GM12873 (cell line): ENCODE data around the gene RNF130.

Source experiments
- TF ChIP-seq, protein P1 (sequence below): IDR thresholded peaks from 2 replicates; pipeline ENCODE4 v1.5.1; 2012; ENCODE audit warnings: low read depth, mild to moderate bottlenecking, moderate library complexity, low read length, control low read depth; ENCODE audit not compliant: insufficient read depth; ENCODE audit errors: missing control alignments

The RNF130 gene

DNA sequence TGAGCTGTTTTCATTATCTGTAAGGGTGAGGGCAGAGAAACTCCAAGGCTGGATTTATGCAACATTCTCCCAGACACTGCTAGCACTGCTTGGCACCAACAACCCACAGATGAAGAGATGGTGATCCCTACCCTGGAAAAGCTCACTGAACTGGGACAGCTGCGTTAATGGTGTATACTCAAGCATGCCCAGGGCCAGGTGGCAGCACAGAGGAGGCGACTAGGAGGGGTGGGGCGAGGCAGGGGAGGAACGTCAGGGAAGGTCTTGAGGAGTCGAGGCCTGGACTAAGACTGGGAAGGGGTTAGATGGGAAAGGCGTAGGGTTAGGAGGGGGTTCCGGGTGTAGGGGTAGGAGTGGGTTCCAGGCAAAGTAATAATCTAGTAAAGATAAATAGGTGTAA lies 90.8 kb downstream of the RNF130 start:
- TF ChIP-seq, protein P1, sequence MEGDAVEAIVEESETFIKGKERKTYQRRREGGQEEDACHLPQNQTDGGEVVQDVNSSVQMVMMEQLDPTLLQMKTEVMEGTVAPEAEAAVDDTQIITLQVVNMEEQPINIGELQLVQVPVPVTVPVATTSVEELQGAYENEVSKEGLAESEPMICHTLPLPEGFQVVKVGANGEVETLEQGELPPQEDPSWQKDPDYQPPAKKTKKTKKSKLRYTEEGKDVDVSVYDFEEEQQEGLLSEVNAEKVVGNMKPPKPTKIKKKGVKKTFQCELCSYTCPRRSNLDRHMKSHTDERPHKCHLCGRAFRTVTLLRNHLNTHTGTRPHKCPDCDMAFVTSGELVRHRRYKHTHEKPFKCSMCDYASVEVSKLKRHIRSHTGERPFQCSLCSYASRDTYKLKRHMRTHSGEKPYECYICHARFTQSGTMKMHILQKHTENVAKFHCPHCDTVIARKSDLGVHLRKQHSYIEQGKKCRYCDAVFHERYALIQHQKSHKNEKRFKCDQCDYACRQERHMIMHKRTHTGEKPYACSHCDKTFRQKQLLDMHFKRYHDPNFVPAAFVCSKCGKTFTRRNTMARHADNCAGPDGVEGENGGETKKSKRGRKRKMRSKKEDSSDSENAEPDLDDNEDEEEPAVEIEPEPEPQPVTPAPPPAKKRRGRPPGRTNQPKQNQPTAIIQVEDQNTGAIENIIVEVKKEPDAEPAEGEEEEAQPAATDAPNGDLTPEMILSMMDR = no peak

DNA sequence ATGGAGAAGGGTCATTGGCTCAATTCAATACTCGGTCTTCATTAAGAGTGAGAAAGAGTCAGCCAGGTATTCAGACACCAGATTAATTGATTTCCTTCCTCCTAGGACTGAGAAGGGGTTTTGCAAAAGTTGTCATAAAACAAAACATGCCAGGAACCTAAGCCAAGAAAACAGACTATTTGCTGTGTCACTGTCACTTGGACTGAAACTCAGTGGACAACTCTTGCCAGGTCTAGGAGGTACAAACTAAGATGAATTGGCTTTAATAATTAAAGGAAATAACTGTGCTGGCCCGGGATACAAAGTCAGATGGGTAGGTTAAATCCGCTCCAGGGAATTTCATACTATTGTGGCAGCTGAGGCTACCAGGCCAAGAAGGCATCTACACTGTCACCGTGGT lies 92.8 kb downstream of the RNF130 start:
- TF ChIP-seq, protein P1 = no peak

DNA sequence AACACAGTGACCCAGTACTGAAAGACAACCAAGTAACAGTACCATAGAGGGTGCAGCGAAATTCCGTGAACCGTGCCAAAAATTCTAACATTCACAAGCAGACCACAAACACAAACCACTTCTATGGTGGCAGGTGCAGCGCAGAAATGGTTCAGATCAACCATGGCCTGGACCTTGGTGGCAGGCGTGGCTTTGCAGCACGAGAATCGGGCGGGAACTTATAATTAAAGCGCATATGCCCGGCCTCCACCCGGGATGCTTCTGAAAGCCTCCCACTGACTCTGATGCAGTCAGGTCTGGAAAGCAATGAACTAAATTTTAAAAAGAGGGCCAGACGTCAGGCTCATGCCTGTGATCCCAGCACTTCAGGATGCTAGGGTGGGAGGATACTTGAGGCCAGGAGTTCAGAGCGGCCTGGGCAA lies 95.8 kb downstream of the RNF130 start:
- TF ChIP-seq, protein P1 = no peak

GRCh38 chr5:179974946-179975712 lies 96.4 kb downstream of the RNF130 start:
- TF ChIP-seq, protein P1 = peak; percentile 82

DNA sequence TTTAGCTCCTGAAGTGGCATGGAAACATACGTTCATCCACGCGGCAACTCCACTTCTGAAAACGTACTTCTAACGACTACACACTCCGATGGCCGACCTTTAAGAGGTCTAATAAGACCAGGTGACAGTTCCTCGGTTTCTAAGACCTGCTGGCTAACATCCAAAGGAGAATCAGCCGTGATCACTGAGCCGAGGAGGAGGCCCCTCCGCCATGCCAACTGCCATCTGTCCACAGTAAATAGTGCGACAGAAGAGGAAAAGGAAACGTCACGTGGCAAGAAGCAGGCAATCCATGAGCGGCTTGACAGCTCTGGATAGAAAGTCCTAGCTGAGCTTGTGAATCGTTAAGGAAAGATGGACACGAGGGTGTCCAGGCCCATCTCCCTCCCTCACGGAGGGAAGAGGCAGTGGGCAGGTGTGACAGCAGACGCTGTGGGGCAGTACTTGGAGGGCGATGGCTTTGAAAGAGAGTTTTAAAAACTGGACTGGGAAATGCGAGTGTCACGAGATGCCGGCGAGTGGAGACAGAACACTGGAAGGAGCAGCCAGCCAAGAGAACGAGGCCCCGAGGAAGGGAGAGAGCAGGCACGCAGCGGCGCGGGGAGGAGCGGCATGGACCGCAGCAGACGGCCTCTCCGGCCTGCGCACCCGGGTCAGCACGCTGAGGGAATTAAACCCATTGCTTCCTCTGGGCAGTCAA lies 97.2 kb downstream of the RNF130 start:
- TF ChIP-seq, protein P1 = no peak

- TF ChIP-seq, protein P1 = no peak
Observed at GRCh38 chr5:179973391-179973790, 98.2 kb downstream of the RNF130 start.

- TF ChIP-seq, protein P1 = no peak
Observed at GRCh38 chr5:179969110-179969509, 102.4 kb downstream of the RNF130 start.
